GM03348 (cell line): ENCODE data around the gene VWCE.

ENCODE experiments used
- DNase-seq: peaks from one replicate; pipeline ENCODE4 v3.0.0; 2012; ENCODE audit warnings: low spot score

The VWCE gene

GRCh38 chr11:61294717-61295595, at the start of gene VWCE:
Gene VWCE (minus strand): TSS chr11:61295316. CDS start chr11:61295037, 279 bp downstream.
- DNase-seq = peak; percentile 85

GRCh38 chr11:61343792-61344745, 49.0 kb upstream of the VWCE start:
- DNase-seq = no peak

- no peak for DNase-seq
Observed at GRCh38 chr11:61342207-61342803, 47.2 kb upstream of the VWCE start.

GRCh38 chr11:61341706-61342105, 46.6 kb upstream of the VWCE start:
- DNase-seq = no peak

GRCh38 chr11:61340979-61341378, 45.9 kb upstream of the VWCE start:
- DNase-seq = no peak

GRCh38 chr11:61339490-61339878, 44.4 kb upstream of the VWCE start:
- DNase-seq = no peak

- no peak for DNase-seq
Observed at GRCh38 chr11:61338783-61339489, 43.8 kb upstream of the VWCE start.

- DNase-seq = no peak
Observed at GRCh38 chr11:61337706-61338470, 42.8 kb upstream of the VWCE start.

- DNase-seq = peak; percentile 92
Observed at GRCh38 chr11:61336171-61336935, 41.2 kb upstream of the VWCE start.

- DNase-seq = no peak
Observed at GRCh38 chr11:61335355-61335710, 40.2 kb upstream of the VWCE start.

- no peak for DNase-seq
Observed at GRCh38 chr11:61334434-61335354, 39.6 kb upstream of the VWCE start.

GRCh38 chr11:61333550-61334433, 38.7 kb upstream of the VWCE start:
- DNase-seq = no peak

- DNase-seq = peak; percentile 97
Observed at GRCh38 chr11:61332797-61333549, 37.9 kb upstream of the VWCE start, which contains the start of the genes DDB1 and TKFC. Gene DDB1 (minus strand): TSS chr11:61333105. CDS start chr11:61332968, 137 bp downstream. Gene TKFC (plus strand): TSS chr11:61333228. CDS start chr11:61334729, 1,501 bp downstream.

- peak; percentile 68 for DNase-seq
Observed at GRCh38 chr11:61332281-61332796, 37.2 kb upstream of the VWCE start.

GRCh38 chr11:61331651-61332050, 36.5 kb upstream of the VWCE start:
- DNase-seq = no peak

GRCh38 chr11:61329871-61330270, 34.8 kb upstream of the VWCE start:
- no peak for DNase-seq

GRCh38 chr11:61328351-61328750, 33.2 kb upstream of the VWCE start:
- DNase-seq = no peak
